Endothelial cell (in vitro differentiated cells): ENCODE results near the gene MIER1. TPM values are rescaled to one million over a fixed set of nuclear protein-coding genes. Genes with fewer than 3 reads are reported as not detected.

Source experiments
- DNase-seq: peaks from one replicate; pipeline ENCODE4 v3.0.0; 2021; ENCODE audit warnings: low spot score
- H3K27ac Mint-ChIP-seq: one replicate; pipeline ENCODE4 v1.8.0; 2021; ENCODE audit warnings: mixed read lengths, inconsistent platforms; ENCODE audit not compliant: unreplicated experiment
- H3K27me3 Mint-ChIP-seq: one replicate; pipeline ENCODE4 v1.8.0; 2021; ENCODE audit warnings: mild to moderate bottlenecking, moderate library complexity, mixed read lengths, inconsistent platforms; ENCODE audit not compliant: unreplicated experiment
- H3K36me3 Mint-ChIP-seq: one replicate; pipeline ENCODE4 v1.8.0; 2021; ENCODE audit warnings: mild to moderate bottlenecking, low read depth, mixed read lengths, inconsistent platforms; ENCODE audit not compliant: unreplicated experiment
- H3K4me1 Mint-ChIP-seq: one replicate; pipeline ENCODE4 v1.8.0; 2021; ENCODE audit warnings: mild to moderate bottlenecking, mixed read lengths, inconsistent platforms; ENCODE audit not compliant: unreplicated experiment
- H3K4me3 Mint-ChIP-seq: one replicate; pipeline ENCODE4 v1.8.0; 2021; ENCODE audit warnings: mild to moderate bottlenecking, mixed read lengths, inconsistent platforms; ENCODE audit not compliant: unreplicated experiment
- H3K9me3 Mint-ChIP-seq: one replicate; pipeline ENCODE4 v1.8.0; 2021; ENCODE audit warnings: mixed read lengths, inconsistent platforms; ENCODE audit not compliant: unreplicated experiment
- total RNA-seq: library from RNA; stranded (reverse); fragmentation: NEBNext Ultra II Directional; extraction: Animal tissue kit (Norgen Biotek cat#: 25700); gene quantifications from one replicate; pipeline ENCODE4 v1.2.1, GENCODE V29; 2021; ENCODE audit not compliant: unreplicated experiment
- TF ChIP-seq, protein P1 (sequence below): fragments of 200-600 bp; sonication (generic); IDR thresholded peaks from one replicate; pipeline ENCODE4 v1.5.0; 2021; ENCODE audit warnings: antibody characterized with exemption; ENCODE audit not compliant: unreplicated experiment

The MIER1 gene
- total RNA-seq, 1 donor from 2014 or later, result 33.2 TPM

DNA sequence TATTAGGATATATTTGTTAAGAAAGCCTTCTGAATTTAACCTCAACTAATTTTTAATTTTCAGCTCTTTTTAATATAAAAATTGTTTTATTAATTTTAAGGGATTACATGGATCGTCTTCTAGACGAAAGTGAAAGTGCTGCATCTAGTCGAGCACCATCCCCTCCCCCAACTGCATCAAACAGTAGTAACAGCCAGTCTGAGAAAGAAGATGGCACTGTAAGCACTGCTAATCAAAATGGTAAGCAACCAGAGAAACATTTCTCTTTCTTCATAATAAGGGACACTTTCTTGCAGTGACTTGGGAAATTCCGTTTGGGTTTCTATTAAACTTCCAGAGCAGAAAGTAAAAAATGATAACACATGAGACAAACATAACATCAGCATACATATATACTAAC lies 56.9 kb downstream of the MIER1 start:
- Mint-ChIP-seq H3K27ac (no peak overlapping the region), H3K9me3 (no peaks in the 10 kb centered on the region), H3K4me3 (no peak overlapping the region), H3K4me1 (no peaks in the 10 kb centered on the region), H3K27me3 (no peaks in the 10 kb centered on the region), H3K36me3 (peaks cover 3% of the 10 kb centered on the region)
- TF ChIP-seq, protein P1, sequence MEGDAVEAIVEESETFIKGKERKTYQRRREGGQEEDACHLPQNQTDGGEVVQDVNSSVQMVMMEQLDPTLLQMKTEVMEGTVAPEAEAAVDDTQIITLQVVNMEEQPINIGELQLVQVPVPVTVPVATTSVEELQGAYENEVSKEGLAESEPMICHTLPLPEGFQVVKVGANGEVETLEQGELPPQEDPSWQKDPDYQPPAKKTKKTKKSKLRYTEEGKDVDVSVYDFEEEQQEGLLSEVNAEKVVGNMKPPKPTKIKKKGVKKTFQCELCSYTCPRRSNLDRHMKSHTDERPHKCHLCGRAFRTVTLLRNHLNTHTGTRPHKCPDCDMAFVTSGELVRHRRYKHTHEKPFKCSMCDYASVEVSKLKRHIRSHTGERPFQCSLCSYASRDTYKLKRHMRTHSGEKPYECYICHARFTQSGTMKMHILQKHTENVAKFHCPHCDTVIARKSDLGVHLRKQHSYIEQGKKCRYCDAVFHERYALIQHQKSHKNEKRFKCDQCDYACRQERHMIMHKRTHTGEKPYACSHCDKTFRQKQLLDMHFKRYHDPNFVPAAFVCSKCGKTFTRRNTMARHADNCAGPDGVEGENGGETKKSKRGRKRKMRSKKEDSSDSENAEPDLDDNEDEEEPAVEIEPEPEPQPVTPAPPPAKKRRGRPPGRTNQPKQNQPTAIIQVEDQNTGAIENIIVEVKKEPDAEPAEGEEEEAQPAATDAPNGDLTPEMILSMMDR, result no peak
- DNase-seq, result no peak

DNA sequence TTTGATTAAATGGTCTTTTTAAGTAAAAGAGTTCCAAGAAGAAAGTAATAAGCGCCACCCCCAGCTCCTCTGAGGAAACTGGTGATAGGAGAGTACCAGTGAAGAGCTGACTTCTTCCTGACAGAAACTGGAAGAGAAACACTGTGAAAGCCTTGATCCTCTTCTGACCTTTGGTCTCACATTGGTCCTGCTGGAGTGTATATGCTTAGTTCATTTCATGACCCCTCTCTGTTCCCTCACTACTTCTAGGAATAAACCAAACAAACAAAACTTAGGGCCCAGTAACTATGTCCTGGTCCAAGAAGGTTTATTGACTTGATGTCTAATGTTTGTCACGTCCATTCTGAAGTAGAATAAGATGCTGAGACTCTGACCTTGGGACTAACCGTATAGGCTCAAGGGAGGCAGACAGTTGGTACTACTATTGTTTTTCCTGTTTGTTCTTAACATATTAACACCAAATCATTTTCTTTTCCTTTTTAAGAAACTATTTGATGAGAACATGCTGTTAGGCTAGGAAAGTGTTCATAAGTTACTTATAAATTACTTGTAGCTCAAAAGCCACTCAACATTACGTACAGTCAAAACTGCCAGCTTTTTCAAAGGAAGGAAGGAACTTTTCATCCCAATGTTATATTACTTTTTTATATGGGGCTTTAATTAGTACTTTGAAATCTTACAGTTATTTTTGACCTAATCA lies 57.9 kb downstream of the MIER1 start:
- H3K27me3 Mint-ChIP-seq, result no peaks in the 10 kb centered on the region
- DNase-seq, result no peak
- no peaks in the 10 kb centered on the region for H3K9me3 Mint-ChIP-seq

GRCh38 chr1:66984491-66984890 lies 59.7 kb downstream of the MIER1 start:
- TF ChIP-seq, protein P1, result no peak
- Mint-ChIP-seq H3K4me3 (no peak overlapping the region), H3K27me3 (no peaks in the 10 kb centered on the region), H3K4me1 (no peaks in the 10 kb centered on the region), H3K36me3 (no peaks in the 10 kb centered on the region), H3K9me3 (no peaks in the 10 kb centered on the region), H3K27ac (no peak overlapping the region)
- DNase-seq, result no peak

More for the DNA sequence above, 57.9 kb downstream of the MIER1 start:
- no peaks in the 10 kb centered on the region for H3K4me1 Mint-ChIP-seq
- TF ChIP-seq, protein P1, result no peak
- H3K27ac Mint-ChIP-seq, result no peak overlapping the region
- no peak overlapping the region for H3K4me3 Mint-ChIP-seq
- peaks cover 3% of the 10 kb centered on the region for H3K36me3 Mint-ChIP-seq

- H3K27ac Mint-ChIP-seq, result no peak overlapping the region
- no peaks in the 10 kb centered on the region for H3K9me3 Mint-ChIP-seq
- no peaks in the 10 kb centered on the region for H3K36me3 Mint-ChIP-seq
- H3K4me1 Mint-ChIP-seq, result peaks cover under 1% of the 10 kb centered on the region
- H3K27me3 Mint-ChIP-seq, result peaks cover 1% of the 10 kb centered on the region
- no peak overlapping the region for H3K4me3 Mint-ChIP-seq
- TF ChIP-seq, protein P1, result no peak
- no peak for DNase-seq
These were observed 61.0 kb downstream of the MIER1 start for GRCh38 chr1:66985835-66986234.

GRCh38 chr1:66993076-66993475 lies 68.3 kb downstream of the MIER1 start:
- TF ChIP-seq, protein P1, result no peak
- Mint-ChIP-seq H3K27me3 (peaks cover 3% of the 10 kb centered on the region), H3K9me3 (no peaks in the 10 kb centered on the region), H3K36me3 (no peaks in the 10 kb centered on the region), H3K27ac (no peak overlapping the region), H3K4me3 (no peak overlapping the region), H3K4me1 (peaks cover 3% of the 10 kb centered on the region)
- no peak for DNase-seq
